GM19324 (cell line): ENCODE results near the gene ERG.

ENCODE experiments used
- ATAC-seq: cut with Tn5 transposase; IDR thresholded peaks from one replicate; pipeline ENCODE4 v1.9.1; 2021; ENCODE audit warnings: mild to moderate bottlenecking, moderate library complexity; ENCODE audit not compliant: unreplicated experiment, low FRiP score

Gene ERG

DNA sequence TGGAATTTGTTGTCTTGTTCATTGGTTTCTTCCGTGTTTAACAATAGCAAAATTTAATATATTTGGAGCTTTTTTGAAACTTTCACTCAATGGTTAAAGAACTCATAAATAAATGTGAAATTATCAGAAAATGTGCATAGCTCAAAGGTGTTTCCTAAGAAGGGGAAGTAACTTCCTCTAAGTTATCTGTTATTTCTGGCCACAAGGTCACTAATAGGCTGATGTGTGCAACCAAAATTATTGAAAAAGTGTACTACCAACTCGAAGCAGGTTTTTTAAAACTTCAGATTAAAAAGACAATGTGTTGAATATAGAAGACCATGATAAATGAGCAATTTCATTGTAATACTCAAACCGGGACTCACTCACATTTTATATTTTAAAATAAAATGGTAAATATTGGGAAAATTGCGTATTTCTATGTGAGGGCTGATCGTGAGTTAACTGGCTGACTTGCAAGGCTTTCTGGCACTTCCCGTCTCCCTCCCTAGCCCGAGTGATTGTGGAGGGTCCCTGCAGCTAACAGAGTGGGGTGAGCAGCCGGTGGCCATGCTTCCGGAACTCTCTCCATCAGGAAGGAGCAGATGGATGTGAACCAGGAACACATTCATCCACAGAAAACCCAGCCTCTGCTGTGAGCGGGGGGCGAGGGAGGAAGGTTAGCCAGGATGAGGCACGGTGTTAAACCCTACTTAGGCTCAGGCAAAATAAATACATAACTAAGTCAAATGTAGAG is 96.9 kb downstream of the ERG start:
- no peak for ATAC-seq

- no peak for ATAC-seq
Observed at GRCh38 chr21:38400195-38400919, 97.9 kb downstream of the ERG start.

DNA sequence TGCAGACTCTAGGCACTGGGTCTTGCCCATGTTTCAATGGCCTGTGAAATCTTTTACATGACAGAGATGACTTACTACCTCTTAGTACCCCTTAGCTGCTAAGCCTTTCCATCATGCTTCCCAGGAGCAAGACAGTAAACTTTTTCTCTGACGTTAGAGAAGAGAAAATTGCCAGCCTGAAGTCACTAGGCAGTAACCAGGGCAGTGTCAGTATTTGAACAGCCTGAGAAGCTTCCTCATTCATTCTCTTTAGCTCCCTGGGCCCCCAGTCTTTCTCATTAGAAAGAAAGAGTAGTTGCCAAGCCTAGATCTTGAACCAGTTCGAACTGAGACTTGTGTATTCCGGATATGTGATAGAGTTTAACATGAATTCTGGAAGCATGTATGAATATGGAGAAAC is 99.2 kb downstream of the ERG start:
- ATAC-seq, result no peak

GRCh38 chr21:38396325-38396724 is 102.0 kb downstream of the ERG start:
- ATAC-seq, result no peak

GRCh38 chr21:38395581-38395980 is 102.7 kb downstream of the ERG start:
- ATAC-seq, result no peak

GRCh38 chr21:38392661-38393060 is 105.6 kb downstream of the ERG start:
- no peak for ATAC-seq

DNA sequence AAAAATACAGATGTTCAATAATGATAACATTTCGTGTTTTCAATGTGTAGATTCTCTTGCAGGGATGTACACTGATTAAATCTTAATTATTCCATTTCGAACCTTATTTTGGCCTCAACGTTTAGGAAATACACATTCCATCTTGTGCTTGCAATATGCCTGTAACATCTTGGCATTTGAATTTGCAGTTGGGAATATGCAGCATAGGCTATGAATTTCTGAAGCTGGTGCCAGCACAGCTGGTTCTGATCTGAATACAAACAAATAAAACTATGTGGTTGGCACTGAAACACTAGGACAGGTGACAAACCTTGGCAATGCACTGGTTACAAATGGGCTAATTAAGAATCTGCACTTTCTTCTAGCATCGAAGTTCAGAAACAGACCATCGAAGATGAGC is 108.4 kb downstream of the ERG start:
- ATAC-seq, result no peak

DNA sequence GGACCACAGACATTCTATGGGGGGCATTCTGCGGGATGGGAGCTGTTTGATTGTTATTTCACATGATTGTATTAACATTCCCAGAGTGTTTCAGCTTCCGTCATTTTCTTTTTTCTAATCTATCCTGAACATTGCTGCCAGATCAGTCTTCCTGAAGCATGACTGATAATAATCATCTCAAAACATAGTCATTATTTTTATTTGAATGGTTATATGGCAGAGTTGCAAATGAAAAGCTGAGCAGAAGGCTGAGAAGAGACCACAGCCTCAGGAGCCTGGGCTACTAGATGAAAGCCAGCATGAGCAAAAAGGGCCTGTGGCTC is 109.0 kb downstream of the ERG start:
- ATAC-seq, result no peak

DNA sequence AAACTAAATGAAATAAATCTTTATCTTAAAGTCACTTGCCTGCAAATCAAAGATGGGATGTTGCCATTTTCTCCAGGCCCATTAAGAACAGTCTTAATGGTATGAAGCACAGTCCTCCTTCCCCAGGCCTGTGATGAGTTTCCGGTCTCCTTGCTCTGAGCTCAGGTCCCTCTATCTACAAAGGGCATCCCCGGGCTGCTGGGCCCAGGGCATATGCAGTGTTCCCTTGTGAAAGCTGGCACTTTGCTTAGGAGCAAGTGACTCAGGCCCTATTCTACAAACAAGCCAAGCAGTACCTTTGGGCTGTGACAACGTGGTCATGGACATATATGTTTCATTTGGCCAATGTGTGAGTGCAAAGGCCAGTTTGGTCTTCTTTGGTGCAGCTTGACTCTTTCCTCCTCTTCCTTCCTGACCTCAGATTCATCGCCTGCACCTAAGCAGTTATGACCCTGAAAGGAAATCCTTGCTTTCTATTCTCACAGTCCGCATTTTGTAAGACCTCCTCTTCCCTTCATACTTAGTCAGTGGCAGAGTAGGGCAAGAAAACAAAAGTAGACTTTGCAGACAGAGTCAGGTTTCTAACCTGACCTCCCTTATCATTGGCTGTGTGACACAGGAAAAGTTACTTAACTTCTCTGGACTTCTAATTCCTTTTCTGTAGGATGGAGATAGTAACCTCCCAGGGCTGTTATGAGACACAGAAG is 109.5 kb downstream of the ERG start:
- ATAC-seq, result no peak

DNA sequence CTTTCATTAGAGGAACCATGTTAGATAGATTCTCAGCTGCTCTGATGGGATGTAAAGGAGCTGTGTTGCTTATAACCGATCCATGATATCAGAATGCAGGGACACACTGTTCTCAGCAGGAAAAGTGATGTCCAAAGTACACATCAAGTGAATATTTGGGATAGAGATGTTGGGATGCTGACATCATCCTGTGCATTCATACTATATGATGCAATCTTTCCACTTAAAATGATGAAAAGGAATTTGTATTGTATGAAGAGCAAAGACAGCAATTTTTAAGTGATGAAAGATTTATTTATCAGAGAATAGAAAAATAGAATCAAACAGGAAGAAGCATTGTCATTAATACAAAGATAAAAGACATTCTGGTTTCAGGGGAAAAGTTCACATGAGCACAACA is 110.1 kb downstream of the ERG start:
- no peak for ATAC-seq

GRCh38 chr21:38386967-38387366 is 111.3 kb downstream of the ERG start:
- ATAC-seq, result no peak

- ATAC-seq, result no peak
Observed at GRCh38 chr21:38385427-38386175, 112.7 kb downstream of the ERG start.

DNA sequence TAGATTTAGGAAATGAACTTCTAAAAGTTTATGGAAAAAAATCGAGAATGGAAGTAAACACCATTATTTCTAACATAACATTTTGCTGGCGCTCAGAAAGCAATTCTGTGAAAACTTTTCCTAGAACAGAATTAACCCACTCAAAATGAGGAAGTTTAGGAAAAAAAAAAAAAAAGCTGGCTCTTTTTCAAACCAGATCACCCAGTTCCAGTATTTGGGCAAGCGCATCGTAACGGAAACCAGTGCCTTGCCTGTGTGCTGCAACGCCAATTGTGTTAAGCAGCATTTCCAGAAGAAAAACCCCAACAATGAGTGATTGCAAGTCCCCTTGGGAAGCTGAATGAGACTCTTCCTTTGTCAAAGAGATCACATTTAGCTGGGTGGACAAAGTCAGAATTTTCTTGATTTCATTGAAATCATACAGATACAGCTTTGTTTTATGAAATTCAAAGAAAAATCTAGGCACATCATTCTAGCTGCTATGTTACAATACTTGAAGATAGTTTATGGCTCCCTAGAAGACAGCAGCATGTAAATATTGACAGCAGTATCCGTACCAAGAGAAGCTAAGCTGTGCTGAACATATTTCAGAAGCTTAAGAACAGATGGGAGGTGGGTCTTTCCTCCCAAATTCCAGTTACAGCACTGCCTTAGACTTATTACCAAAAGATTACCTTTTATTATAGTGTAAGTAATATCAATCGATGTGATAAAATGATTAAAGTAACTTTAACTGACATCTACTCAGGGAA is 113.4 kb downstream of the ERG start:
- no peak for ATAC-seq

GRCh38 chr21:38384238-38384560 is 114.1 kb downstream of the ERG start:
- ATAC-seq, result no peak

- ATAC-seq, result no peak
Observed at GRCh38 chr21:38383411-38384237, 114.7 kb downstream of the ERG start.

DNA sequence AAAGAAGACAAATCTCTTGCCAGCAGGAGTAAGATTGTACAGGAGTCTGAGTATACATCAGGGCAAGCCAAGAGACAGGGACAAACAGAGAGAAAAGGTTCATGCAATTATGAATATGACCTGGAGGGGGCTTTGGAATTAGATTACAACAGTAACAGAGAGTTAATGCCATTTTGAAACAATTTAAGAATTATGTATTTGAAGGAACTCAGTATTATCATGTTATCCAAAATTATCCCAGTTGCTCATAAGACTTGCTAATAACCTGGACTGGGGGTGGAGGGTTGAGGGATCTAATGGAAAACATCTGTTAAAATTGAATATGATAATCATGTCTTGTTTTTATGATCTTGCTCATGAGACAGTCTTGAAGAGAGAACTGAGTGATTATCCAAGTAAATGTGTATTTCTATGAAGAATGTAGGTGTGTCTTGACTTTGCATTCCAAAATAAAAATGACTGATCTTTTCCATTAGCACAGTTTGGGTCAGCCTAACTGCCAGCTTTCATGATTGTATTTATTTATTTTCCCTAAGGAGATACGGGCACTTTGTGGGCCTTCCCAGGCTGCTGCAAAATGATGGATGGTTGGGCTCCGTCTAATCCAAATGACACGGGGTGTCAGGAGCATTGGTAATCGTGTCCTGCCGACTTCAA is 117.7 kb downstream of the ERG start:
- ATAC-seq, result no peak

DNA sequence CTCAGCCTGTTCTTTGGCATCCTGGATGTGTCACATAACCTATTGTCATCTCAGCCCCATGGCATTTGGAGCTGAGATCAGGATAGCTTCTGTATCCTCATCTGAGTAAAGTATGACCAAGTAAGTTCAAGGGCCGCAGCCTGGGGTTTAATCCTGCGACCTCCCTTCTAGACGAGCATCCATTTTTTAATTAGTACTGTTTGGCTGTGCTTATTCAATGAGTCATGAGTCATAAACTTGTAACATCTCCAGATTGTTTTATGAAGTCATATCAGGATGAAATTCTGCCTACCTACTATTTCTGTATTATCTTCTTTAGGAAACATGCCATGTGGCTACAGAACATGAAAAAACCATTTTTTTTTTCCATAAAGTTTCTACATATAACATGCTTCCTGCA is 119.1 kb downstream of the ERG start:
- no peak for ATAC-seq

GRCh38 chr21:38377165-38378088 is 120.8 kb downstream of the ERG start:
- no peak for ATAC-seq
